Left hindlimb (tissue), 1 donor: Measurements from ENCODE around the gene RAB11FIP4.
A peak's percentile ranks its signal among the peaks of the same experiment; 100 is the strongest.

ENCODE experiments used
- DNase-seq: peaks from one replicate; pipeline ENCODE4 v3.0.0-alpha.2; 2018

The RAB11FIP4 gene

DNA sequence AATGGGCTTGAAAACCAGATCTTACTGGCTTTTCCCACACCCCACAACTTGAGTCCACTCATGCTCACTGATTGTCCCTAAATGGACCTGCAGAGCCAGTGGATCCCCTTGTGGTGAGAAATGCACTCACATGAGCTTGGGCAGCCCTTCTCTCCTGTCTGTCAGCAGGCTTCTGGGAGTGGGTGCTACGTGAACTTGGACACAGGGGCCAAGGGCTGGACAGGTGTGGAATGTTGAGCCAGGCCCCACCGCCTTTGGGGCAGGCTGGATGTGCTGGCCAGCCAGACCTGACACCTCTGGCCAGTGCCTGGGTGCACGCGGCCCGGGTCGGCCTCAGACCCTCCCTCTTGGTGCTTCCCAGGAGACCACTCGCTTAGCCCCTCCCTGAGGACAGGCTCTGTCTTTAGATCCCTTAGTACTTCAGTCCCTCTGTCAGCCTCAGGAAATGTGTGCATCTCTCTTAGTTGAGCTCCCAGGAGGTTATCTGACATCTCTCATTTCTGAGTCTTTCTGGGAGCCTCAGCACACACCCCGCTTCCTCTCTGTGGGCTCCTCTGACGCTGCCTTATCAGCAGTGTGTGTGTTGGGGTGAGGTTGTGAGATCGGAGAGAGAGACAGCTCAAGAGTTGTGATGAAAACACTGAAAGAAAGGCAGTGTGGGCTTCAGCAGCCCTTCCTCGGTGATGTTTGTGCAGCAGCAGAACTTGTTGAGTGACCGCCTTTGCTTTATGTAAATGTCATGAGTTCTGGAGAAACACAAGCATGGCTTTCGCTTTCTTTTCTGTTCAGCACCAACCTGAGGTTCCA lies 117.0 kb downstream of the RAB11FIP4 start:
- no peak for DNase-seq

DNA sequence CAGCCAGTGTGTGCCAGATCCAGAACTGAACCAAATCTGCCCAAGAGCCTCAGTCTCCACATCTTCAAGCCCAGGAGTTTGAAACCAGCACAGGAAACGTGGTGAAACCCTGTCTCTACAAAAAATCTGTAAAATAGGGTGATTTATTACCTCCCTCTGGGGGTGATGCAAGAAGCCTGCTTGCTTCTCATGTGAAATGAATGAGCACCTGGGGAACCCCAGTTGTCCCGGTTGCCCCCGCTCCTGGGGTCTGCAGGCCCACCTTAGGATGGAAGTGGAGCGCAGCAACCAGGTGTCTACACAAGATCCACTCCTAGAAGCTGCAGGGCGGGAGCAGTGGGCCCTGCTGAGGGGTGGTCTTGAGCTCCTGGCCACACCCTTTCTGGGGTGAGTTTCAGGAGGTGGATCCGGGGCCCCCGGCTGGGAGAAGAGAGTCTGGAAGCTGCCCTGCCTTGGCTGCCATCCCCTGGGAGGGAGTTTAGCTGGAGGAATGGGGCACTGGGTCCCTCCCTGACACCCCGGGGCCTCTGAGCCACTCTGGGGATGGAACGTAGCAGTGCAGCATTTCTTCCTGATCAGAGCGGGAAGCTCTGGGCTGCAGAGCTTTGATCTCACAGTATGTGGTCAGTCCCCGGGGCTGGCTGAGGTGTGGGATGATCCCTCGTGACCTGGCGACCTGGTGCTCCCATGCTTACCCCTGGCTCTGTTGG lies 117.8 kb downstream of the RAB11FIP4 start:
- DNase-seq: no peak

DNA sequence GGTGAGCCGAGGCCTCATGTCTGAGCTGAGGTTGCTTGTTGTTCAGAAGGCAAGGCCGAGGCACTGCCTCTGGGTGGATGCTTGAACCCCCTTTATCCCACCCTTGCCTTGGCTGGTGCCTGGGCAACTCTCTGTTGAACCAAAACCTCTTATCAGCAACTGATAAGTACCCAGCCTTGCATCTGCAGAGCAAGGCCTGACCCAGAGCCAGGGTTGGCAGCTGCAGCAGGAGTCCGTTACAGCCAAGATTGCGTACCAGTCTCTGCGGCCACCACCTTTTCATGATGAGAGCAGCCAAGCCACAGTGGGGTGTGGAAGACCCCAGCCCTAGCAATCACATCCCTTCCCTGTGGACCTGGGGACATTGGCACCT lies 118.3 kb downstream of the RAB11FIP4 start:
- no peak for DNase-seq

DNA sequence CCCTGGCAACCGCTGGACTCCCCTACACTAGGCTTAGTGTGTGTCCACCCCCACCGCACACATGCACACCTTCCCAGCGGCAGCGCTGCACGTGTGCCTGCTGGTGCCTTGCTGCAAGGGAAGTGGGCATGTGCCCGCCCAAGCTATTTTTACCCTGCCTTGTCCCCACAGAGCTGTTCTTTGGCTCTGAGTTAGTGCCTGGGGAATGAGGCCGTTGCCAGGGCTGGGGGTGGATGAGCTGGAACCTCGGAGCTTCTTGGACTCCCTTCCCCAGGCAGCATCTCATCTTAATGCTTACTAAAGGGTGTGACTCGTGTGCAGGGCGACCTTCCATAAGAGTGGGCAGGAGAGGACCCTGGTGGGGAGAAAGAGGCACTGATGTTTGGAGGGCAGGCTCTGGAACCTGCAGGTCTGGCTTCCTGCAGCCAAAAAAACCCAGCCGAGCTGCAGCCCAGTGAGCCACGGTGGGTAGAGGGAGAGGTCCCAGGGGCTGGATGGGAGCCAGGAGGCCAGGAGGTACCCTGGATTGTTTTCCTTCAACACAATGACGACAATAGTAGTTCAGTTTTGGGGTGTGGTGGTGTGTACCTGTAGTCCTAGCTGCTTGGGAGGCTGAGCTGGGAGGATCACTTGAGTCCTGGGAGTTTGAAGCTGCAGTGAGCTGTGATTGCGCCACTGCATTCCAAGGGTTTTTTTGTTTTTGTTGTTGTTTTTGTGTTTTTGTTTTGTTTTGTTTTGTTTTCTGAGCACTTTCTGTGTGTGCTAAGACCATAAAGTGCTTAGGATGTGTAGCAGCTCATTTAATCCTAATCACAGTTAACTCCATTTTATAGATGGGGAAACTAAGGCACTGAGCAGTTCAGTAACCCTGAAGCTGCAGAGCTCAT lies 119.1 kb downstream of the RAB11FIP4 start:
- peak; percentile 40 for DNase-seq

DNA sequence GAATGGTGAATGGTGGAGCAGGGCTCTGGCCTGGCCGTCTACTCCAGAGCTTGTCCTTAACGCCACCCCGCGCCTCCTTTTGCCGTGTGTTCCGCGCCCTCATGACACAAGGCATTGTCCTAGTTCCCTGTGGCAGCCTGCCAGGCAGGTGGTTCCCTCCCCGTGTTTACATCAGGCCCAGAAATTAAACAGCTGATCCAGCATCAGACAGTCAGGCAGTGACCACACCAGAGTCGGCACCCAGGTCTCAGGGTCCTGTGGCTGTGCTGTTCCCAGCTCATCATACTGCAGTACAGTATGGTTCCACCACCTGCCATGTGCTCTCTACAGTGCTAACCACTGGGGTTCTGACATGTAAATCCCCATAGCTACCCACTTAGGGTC lies 119.7 kb downstream of the RAB11FIP4 start:
- DNase-seq: peak; percentile 23

DNA sequence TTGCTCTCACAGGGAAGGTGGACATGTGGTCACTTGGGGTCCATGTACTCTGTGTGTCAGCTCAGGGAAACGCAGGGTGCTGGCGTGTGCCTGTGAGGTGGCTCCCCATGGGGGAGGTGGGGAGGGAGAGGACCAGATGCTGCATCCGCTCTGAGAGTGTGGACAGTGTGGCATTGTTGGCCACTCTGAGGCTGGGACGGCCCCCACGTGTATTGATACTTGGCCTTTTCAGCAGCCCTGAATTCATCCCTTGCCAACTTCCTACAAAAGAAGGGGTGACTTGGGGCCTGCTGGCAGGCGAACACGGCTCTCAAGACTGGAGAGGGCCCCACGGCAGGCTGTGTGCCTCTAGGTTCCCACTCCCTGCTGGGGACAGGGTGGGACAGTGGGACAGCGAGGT lies 120.1 kb downstream of the RAB11FIP4 start:
- peak; percentile 23 for DNase-seq

DNA sequence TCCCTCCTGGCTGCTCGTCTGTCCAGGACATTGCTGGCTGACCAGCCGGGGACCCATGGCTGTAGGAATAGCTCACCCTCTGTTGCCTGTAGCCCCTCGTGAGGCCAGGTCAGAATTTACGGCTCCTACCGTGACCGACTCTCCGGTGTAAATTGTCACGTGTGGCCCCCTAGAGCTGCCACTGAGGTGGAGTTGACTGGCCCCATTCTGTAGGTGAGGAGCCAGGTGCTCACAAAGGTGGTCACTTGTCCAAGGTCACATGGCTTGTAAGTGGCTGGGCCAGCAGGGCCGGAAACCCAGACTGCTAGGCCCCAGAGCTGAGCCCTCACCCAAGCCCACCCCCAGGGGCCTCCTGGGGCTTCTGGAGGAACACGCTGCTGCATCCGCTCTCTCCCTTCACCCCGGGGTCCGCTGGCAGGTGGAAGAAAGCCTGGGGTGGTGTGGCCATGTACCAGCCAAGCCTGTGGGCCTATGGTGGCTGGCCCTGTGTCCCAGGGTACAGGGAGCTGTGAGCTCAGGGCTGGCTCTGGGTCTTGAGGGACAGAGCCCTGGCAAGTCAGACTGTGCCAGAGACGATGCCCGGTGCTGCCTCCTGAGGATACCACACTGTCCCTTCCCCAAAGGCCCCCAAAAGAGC lies 120.7 kb downstream of the RAB11FIP4 start:
- peak; percentile 19 for DNase-seq

GRCh38 chr17:31512796-31513195 lies 121.3 kb downstream of the RAB11FIP4 start:
- DNase-seq: peak; percentile 21

GRCh38 chr17:31513731-31514427 lies 122.4 kb downstream of the RAB11FIP4 start:
- peak; percentile 17 for DNase-seq

- DNase-seq: no peak
These were observed 123.8 kb downstream of the RAB11FIP4 start for GRCh38 chr17:31515267-31515666.

GRCh38 chr17:31517524-31517923 lies 126.0 kb downstream of the RAB11FIP4 start:
- DNase-seq: peak; percentile 8

GRCh38 chr17:31518478-31518877 lies 127.0 kb downstream of the RAB11FIP4 start:
- DNase-seq: no peak

DNA sequence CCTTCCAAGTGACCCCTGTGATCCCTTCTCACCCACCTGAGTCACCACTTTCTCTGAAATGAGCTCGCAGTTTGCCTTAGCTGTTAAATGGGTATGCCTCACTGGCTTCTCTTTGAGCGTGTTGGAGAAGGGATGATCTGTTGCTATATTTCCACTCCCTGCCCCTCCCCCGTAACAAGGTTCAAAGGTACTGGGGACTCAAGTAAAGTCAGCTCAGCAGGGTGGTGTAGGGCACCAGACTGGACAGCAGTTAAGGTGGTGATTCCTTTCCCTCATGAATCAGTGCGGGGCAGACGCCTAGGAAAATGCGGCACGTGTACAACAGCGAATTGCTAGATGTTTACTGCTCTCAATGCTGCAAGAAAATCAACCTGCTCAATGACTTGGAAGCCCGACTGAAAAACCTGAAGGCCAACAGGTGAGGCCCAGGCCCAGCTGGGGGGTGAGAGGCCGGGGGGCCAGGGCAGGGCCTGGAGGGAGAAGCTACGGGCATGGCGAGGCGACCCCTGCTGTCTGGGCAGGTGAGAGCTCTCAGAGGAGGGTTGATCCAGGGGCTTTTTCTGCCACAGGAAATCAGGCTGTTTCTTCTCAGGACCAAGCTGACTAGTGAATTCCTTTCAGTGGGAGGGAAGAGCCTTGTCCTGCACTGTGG lies 130.3 kb downstream of the RAB11FIP4 start:
- DNase-seq: no peak

DNA sequence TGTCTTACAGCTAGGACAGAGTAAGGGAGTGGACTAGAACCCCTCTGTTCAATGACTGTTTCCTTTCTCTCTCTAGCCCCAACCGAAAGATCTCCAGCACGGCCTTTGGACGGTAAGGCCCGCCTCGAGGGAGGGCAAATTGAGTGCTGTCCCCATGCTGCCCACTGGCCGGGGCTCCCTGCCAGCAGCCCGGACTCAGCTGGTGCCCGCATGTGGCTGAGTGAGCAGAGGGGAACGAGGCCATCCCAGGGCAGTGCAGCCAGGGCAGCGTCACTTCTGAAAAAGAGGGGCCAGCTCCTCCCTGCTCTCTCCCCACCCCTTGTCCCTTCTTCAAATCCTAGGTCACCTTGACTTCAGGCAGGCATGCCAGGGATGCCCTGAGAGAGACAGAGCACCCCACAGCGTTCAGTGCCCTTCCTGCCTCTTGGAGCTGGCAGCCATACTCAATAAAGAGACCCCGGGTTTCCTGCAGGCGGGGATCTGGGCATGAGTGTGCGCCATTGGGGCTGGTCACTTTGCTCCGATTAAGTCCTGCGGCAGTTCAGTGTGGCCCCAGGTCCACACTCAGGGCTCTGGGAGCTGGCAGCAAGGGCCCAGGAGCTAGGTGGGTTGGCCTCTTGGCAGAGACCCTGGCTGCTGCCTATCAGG lies 130.9 kb downstream of the RAB11FIP4 start:
- no peak for DNase-seq

DNA sequence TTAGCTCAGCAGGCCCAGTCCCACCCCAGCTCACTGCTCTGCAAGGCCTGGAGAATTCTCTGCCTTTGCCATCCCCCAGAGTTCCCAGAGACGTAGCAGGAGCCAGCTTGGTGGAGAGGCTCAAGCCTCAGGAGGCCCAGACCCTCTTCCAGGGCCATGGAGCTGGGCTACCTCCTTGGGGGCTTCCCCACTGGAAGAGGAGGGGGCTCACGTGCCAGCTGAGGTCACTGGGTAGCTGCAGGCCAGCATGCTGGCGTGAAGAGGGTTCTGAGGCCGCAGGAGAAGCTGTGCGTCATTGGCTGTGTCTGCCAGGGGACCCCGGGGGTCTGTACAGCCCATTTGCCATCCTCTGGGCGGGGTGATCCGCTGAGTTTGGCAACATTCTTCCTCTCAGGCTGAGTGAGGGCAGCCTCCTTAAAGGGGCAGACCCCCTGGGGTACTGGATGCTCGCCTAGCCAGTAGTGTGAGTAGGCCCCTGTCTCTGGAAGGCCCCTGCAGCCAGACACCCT lies 131.6 kb downstream of the RAB11FIP4 start:
- DNase-seq: no peak

- DNase-seq: no peak
These were observed 132.6 kb downstream of the RAB11FIP4 start for GRCh38 chr17:31523862-31524730.

DNA sequence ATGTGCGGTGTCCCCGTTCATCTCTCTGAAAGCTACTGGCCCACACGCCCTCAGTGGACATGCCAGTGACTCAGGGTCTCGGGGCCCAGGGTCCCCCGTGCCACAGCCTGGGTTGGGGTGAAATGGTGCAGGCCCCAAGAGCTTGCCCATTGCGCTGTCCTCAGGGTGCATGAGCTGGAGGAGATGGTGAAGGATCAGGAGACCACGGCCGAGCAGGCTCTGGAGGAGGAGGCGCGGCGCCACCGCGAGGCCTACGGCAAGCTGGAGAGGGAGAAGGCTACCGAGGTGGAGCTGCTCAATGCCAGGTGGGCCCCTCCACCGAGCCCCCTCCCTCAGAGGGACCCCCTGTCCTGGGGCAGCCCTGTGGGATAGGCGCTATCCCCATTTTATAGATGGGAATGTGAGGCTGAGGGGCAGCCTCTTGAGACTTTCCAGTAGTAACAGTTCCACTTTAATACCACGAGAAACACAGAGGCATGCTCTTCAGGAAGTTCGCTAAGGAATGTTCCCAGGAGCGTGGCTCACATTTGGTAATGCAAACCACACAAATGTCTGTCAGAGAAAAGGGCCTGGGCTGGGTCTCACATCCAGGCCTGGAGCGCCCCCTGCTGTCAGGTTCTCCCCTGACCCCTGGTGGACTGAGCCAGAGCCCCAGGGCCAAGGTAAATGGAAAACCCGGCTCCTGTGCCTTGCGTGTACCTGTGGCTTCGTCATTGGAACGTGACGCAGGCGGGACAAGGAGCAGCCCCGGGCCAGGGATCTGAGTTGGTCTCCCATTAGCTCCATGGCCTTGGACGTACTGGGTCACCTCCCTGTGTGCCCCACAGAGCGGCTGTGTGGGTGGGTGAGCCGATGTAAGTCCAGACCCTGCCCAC lies 133.7 kb downstream of the RAB11FIP4 start:
- peak; percentile 82 for DNase-seq

GRCh38 chr17:31525801-31526549 lies 134.5 kb downstream of the RAB11FIP4 start:
- no peak for DNase-seq
